DMS153 treated with DMSO at 0.1 percent for 48 hours (cell line): ENCODE data around the gene SPATA1.
"Not testable (repeated sequence)": the region's sequence is repeated elsewhere in the genome, so short reads cannot be mapped to it uniquely, and the experiment has no call there.

ENCODE experiments used
- DNase-seq: peaks from one replicate; lab custom pipeline; 2025; ENCODE audit not compliant: unreplicated experiment; lab: John Stamatoyannopoulos, UW

The SPATA1 gene

DNA sequence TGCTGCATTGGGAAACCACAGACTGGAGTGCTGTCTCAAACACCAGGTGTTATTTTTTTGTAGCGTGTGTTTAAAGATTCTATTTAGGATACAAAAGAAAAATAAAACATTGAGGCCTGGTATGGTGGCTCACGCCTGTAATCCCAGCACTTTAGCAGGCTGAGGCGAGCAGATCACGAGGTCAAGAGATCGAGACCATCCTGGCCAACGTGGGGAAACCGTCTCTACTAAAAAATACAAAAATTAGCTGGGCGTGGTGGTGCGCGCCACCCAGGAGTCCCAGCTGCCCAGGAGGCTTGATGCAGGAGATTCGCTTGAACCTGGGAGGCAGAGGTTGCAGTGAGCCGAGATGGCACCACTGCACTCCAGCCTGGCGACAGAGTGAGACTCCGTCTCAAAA, 1.7 kb downstream of the SPATA1 start:
- not testable (repeated sequence) for DNase-seq

DNA sequence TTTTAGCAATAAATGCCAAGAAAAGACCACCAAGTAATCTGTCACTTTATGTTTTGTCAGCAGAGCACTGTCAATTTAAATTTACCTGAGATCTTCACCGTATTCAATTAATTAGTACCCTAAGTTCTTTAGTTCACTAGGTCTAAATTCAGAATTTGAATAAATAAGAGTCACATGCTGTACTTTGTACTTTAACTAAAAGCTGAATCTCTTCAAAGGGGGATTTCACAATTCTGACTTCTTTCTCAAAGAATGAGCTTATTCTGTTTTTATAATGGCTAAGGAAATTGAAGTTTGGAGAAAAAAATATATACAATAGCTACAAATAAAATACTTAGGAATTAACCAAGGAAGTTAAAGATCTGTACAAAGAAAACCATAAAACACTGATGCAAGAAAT, 2.3 kb downstream of the SPATA1 start:
- no peak for DNase-seq

DNA sequence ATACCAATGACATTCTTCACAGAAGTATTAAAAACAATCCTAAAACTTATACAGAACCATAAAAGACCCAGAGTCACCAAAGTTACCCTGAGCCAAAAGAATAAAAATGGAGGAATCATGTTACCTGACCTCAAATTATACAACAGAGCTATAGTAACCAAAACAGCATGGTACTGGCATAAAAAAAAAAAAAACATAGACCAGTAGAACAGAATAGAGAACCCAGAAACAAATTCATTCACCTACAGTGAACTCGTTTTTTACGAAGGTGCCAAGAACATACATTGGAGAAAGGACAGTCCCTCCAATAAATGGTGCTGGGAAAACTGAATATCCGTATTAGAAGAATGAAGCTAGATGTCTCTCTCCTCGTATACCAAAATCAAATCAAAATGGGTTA, 2.8 kb downstream of the SPATA1 start:
- DNase-seq, result no peak

DNA sequence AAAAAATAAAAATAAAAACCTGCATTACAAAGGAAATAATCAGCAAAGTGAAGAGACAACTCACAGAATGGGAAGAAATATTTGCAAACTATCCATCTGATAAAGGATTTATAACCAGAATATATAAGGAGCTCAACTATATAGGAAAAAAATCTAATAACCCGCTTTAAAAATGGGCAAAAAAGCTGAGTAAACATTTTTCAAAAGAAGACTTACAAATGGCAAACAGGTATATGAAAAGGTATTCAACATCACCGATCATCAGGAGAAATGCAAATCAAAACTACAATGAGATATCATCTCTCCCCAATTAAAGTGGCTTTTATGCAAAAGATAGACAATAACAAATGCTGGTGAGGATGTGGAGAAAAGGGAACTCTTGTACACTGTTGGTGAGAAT, 4.0 kb downstream of the SPATA1 start:
- no peak for DNase-seq

DNA sequence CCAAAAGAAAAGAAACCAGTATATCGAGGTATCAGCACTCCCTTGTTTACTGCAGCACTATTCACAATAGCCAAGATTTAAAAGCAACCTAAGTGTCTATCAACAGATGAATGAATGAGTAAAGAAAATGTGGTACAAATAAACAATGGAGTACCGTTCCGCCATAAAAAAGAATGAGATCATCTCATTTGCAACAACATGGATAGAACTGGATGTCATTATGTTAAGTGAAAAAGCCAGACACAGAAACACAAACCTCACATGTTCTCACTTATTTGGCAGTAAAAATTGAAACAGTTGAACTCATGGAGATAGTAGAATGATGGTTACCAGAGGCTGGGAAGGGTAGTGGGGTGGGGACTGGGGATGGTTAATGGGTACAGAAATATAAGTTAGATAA, 4.5 kb downstream of the SPATA1 start:
- no peak for DNase-seq

DNA sequence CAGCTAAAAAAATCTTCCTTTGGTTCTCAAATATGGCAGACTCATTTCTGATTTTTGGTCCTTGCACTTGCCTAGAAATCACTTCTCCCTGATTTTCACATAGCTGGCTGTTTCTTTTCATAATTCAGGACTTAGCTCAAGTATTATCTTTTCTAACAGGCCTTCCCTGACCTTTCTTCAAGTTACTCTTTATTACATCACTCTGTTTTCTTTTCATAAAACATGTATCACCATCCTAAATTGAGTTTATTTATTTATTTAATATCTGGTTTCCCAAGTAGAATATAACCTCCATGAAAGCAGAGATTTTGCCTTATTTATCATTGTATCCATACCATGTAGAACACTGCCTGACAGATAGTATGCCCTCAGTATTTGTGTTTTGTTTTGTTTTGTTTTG, 18.4 kb downstream of the SPATA1 start:
- DNase-seq, result no peak

DNA sequence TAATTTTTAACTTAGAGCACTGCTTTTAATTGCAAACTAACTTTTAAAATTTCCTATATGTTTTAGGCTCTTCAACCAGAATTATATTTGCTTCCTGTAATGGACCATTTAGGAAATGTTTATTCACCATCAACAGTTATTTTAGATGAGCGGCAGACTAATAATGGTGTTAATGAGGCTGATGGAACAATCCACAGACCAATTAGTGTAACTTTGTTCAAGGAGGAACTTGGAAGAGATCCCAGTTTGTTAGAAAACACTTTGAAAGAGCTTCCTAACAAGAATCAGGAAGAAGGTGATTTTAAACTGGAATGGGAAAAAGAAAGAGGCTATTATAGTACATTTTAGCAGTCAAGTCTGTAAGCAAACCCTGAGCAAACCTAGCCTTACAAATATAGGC, 19.6 kb downstream of the SPATA1 start:
- DNase-seq, result no peak

DNA sequence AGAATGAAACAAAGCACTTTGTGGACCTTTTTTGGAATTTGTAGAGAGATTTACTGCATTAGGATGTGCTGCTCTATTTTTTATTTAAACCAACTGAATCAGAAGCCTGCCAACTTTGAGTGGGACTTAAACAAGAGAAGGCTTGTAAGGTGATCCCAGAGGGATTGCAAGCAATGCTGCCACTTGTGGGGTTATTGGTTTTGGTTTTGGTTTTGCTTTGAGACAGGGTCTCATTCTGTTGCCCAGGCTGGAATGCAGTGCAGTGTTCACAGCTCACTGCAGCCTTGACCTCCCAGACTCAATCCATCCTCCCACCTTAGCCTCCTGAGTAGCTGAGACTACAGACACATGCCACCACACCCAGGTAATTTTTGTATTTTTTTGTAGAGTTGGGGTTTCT, 32.4 kb downstream of the SPATA1 start:
- no peak for DNase-seq

DNA sequence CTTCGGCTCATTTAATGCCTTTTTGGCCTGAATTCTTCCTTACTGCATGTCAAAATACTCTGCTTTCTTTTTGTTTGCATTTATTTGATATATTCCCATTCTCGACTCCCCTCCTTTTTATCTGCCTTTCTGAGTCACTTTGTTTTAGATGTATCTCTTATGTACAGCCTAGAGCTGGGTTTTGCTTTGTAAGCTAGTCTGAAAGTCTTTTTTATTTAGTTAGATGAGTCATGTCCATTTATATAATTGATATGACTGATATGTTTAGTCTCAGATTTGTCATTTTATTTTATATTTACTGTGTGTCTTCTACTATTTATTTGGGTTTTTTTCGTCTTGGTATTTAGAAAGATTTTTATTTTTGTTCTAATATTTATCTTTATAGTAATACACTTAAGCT, 33.8 kb downstream of the SPATA1 start:
- DNase-seq, result no peak

DNA sequence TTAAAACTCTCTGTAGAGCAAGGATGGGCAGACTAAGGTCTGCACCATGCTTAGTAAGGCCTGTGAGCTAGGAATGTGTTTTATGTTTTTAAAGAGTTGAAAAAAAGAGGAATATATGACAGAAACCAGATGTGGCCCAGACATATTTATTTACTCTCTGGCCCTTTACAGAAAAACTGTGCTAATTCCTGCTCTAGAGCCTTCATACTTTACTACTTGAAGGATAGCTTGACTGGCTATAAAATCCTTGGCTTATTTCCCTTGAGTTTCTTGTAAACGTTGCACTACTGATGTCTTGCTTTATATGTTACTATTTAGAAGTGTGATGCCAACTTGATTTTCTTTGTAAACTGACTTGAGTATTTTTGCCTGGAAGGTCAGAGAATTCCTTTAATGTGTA, 34.6 kb downstream of the SPATA1 start:
- no peak for DNase-seq

DNA sequence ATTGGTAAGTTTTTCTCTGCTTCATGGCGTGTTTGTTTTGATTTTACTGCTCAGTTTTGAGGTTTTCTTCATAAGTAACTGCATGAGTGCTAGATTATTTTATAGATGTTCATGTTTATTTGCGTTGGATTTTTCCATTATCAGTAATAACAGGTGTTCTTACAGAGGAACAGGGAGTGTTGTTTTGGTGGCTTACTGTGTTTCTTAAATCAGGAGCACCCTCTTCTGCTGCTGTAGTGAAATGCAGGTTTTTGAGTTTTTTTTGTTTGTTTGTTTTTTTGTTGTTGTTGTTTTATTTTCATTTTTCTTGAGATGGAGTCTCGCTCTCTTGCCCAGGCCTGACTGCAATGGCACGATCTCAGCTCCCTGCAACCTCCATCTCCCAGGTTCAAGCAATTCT, 35.5 kb downstream of the SPATA1 start:
- no peak for DNase-seq

DNA sequence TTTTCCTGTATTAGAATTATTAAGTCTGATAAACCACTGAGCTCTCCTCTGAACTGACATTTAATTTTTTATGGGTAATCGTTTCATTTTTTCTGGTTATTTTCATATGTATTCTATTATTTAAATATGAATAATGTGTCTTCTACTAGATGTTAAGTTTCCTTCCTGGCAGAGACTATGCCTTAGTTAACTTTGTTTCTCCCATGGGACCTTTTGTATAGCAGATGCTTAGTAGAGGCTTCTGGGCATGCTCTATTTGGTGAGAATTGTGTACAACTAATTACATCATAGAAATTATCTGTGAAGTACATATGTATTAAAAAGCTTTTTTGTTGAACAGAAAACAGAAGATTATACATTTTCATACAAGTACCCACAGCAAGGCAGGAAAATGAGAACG, 44.6 kb downstream of the SPATA1 start:
- no peak for DNase-seq

DNA sequence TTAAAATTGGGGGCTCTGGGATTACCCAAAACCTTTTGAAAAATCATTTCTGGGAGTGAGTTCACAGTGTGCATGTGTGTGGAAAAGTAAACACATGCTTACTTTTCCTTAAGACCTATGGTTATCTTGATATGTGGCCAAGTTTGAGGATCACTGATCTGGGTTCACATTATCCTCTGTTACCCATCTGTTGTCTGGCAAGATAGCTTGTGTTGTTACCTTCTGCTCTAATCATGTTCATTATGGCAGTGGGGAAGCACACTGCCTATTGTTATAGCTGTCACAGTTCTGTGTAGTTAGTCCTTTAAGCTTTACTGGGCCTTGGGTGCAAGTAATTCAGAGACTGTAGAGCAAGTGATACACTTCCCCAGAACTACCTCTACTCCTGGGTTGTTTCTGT, 63.0 kb downstream of the SPATA1 start:
- DNase-seq, result no peak

DNA sequence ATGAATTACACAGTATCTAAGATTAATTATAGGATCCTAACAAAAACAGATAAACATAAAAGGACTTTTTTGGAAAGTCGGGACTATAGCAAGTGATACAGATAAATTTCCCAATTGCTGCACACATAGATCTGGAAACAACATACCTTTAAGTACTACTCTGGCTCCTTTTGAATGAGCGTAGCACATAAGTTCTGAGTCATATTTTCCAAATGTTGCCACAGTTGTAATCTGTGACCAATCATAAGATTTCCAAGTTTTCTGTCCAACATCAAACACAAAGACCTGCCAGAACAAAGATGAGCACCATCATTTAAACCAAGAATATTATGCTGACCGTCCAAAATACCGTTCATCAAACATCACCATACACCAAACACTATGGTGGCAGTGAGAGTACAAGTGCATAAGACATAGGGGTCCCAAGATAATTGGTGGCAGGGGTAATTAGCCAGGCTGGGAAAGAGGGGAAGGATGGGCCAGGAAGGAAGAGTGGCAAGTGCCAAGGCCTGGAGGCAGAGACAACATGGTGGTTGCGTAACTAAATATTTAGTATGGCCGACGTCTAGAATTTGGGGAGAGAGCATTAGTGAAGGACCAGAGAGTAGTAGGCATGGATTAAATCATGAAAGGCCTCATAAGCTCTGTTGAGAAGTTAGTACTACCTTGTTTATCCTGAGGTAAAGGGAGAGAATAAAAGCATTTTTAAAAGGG, 64.4 kb downstream of the SPATA1 start:
- DNase-seq, result no peak

DNA sequence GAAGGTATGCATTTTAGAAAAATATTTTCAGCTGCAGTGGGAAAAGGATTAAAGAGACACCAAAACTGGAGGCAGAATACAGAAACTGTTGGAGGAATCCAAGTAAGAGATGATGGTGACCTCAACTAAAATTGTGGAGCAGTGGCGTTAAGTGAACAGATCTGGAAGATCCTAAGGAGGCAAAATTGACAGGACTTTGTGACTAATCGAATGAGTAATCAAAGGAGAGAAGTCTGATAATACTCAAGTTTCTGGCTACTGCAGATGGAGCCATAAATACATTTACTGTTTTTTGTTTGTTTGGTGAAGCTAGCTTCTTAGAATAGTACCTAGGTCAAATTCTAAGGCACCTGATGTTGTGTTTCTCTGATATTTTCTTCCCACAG, 65.0 kb downstream of the SPATA1 start:
- DNase-seq, result no peak

DNA sequence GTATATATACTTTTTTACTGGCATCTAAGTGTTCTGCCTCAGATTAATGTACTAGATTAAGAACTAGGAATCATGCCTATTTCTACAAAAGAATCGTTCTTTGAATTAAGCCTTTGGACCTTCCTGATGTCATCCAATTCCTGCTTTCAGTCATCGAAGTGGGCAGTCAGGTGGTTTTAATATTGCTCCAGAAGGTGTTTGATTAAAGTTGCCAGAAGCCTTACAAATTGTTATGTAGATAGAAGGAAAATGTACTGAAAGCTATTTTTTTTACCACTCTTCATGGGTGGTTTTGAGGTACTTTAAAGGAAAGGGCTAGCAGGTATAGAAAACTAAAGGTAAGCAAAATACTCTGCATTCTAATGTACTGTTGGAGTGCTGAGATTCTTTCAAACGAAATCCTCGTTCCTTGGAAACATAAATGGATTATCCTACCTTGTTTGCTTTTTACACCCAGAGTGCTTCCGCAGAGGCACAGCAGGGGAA, 67.3 kb downstream of the SPATA1 start:
- DNase-seq, result no peak

DNA sequence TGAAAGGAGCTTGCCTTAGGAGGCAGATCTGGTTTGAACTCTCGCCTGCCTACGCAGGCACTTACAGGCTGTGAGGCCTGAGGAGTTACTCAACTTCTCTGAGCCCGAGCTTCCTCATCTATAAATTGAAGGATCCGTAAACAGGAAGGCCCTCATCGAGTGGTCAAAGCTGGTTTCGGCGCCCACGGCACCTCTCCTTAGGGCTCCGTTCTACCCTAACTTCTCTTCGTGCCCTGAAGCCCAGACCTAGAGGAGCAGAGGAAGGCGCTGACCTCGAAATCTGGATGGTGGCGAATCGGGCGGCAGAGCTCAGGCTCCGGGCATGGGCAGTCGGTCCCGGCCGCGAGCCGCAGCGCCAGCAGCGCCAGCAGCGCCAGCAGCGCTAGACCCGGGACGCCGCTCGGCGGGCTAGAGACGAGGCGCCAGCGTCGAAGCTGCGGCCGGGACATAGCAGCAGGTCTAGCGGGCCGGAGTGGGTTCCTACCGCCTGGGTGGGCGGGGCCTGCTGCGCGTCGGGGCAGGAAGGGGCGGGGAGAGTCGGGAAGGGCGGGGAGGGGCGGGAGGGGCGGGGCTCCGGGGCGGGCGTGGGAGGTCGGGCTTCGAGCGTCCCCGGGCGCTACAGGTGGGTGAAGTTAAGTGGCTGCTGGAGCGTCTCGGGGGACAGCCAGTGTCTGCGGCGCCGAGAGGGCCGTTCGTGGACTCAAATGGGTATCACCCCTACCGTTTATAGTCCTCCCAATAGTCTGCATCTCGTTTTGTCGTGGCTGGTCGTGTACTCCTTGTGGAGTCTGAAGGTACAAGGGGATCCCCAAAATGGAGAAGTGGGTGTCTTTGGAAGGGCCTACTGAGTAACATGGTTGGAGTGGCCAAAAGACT, 68.0 kb downstream of the SPATA1 start, which contains the start of gene CTBS:
TSS of gene CTBS (minus strand) at position 474 of the 876 bp plus-strand sequence. CDS start at position 449, 25 bp downstream.
- DNase-seq, result peak; percentile 85

DNA sequence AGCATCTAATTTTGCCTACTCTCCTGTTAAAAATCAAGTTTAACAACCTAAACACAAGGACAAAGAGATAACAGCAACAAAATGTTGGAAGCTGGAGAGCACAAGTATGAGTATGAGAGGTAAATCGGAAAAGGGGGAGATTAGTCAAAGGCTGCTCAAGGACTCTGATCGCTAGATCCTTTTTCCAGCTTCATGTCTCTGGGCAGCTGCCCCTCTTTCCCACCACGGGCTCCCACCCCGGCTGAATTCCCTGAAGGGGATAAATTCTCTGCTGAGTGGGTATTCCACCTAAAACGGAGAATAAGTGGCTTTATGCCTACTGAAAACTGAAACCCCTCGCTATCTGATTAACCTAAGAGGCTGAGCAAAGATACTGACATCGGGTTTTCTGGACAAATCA, 68.8 kb downstream of the SPATA1 start:
- no peak for DNase-seq

DNA sequence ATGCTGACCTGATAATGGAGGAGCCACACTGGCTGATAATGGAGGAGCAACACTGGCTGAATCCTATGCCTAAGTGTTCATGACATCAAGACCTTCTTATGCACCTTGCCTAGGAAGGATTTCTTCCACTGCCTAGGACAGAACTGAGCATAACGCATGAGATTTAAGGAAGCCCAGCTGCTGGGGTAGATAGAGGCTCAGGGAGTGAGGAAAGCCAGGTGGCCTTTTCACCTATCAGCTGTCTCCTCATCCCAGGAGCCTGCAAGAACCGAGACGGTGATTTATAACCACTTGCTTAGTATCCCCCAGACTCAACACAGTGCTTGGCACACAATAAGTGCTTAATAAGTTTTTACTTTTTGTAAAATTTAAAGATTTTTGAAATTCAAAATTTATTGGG, 75.5 kb downstream of the SPATA1 start:
- no peak for DNase-seq

DNA sequence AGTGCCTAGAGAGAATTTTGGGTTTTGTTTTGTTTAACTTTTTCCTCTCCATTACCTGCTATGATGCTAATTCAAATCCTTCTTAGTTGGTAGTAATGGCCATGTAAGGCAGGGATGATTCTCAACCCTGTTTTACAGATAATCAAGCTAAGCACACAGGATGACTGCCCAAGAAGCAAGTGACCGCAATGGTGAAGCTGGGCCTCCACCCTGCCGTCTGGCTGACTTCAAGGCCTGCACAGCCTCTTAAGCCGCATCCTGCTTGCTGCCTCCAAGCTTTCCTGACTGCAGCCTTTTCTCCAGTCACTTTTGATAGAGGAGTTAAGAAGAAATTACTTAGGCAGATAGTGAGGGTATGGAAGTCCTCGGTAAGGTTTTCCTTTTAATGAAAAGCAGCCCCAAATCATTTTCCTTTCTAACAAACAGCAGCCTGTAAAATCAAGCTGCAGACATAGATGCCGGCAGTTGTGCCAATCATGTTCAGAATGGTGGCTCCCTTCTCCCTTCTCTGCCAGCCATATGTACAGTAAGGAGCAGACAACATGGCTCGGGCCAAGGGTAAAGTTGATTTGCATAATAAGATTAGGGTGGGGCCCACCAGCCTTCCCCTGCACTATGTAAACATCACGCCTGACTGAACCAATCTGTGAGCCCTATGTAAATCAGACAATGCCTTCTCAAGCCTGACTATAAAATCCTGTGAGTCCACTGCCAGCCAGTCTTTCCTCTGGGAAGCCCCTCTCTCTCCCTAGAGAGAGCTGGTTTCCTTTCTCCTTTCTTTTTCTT, 76.8 kb downstream of the SPATA1 start:
- DNase-seq, result no peak

DNA sequence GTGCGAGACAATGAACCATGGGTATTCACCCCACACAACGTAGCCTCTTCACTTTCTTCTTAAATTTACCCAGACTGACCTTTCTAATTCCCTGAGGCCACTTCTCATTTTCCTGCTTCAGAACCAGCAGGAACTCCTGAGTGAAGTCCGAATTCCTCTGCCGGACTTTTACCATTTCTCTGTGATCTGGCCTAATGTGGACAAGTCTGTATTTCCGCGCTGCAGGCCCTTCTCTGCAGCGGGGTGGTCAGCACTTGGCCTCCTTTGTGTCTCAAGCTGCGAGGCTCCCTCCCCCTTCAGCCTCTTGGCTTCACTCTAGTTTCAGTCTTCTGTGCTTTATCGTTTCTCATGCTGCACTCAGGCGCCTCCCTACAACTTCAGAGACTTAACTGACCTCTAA, 77.5 kb downstream of the SPATA1 start:
- no peak for DNase-seq

DNA sequence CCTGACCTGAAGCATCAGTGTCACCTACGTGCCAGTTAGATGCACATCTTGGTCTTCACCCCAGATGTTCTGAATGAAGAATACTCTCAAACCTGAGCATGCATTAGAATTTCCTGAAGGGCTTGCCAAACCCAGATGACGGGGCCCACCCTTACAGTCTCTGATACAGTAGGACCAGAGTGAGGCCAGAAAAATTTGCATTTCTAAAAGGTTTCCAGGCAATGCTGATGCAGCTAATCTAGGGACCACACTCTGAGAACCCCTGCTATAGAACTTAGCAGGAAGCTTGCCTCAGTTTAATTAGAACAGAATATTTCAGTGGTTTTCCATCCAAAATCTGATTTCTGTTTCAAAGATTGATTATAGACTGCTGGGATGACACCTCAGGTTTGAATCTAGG, 77.9 kb downstream of the SPATA1 start:
- no peak for DNase-seq
